Type B pancreatic cell (in vitro differentiated cells): ENCODE data around the gene FAM180A. TPM values are rescaled to one million over a fixed set of nuclear protein-coding genes. Genes with fewer than 3 reads are reported as not detected.

ENCODE experiments used
- DNase-seq: peaks from one replicate; pipeline ENCODE4 v3.0.0; 2021; ENCODE audit warnings: mixed read lengths; ENCODE audit not compliant: unreplicated experiment; ENCODE audit errors: extremely low spot score
- H3K27ac Mint-ChIP-seq: 2 replicates; pipeline ENCODE4 v1.8.0; 2021; ENCODE audit warnings: mild to moderate bottlenecking, mixed read lengths
- H3K27me3 Mint-ChIP-seq: 2 replicates; pipeline ENCODE4 v1.8.0; 2021; ENCODE audit warnings: mixed read lengths
- H3K36me3 Mint-ChIP-seq: 2 replicates; pipeline ENCODE4 v1.8.0; 2021; ENCODE audit warnings: mixed read lengths
- H3K4me1 Mint-ChIP-seq: one replicate; pipeline ENCODE4 v1.8.0; 2021; ENCODE audit warnings: mixed read lengths; ENCODE audit not compliant: unreplicated experiment
- H3K4me3 Mint-ChIP-seq: 2 replicates; pipeline ENCODE4 v1.8.0; 2021; ENCODE audit warnings: mild to moderate bottlenecking, mixed read lengths
- H3K9me3 Mint-ChIP-seq: 2 replicates; pipeline ENCODE4 v1.8.0; 2021; ENCODE audit warnings: mixed read lengths
- CTCF ChIP-seq: fragments of 200-600 bp; sonication (generic); conservative IDR thresholded peaks from 2 replicates; pipeline ENCODE4 v1.5.0; 2021; ENCODE audit warnings: antibody characterized with exemption, mild to moderate bottlenecking
- total RNA-seq: library from RNA; stranded (reverse); gene quantifications from 2 replicates; pipeline ENCODE4 v1.2.1, GENCODE V29; 2021; ENCODE audit warnings: low replicate concordance

FAM180A gene
- total RNA-seq, 1 donor from 2014 or later: not detected

- no peak for DNase-seq
- Mint-ChIP-seq H3K4me1 (peaks cover 12% of the 10 kb centered on the region), H3K4me3 (no peak overlapping the region), H3K9me3 (peaks cover 4% of the 10 kb centered on the region), H3K36me3 (peaks cover 7% of the 10 kb centered on the region), H3K27me3 (no peaks in the 10 kb centered on the region), H3K27ac (no peak overlapping the region)
- no peak for TF ChIP-seq CTCF
These were observed 39.1 kb downstream of the FAM180A start for GRCh38 chr7:135709508-135709907.

GRCh38 chr7:135708041-135708440 is 40.6 kb downstream of the FAM180A start:
- TF ChIP-seq CTCF: no peak
- H3K27me3 Mint-ChIP-seq: no peaks in the 10 kb centered on the region
- H3K36me3 Mint-ChIP-seq: peaks cover 8% of the 10 kb centered on the region
- H3K9me3 Mint-ChIP-seq: peaks cover 4% of the 10 kb centered on the region
- H3K27ac Mint-ChIP-seq: peak overlapping the region; percentile 93
- peaks cover 15% of the 10 kb centered on the region for H3K4me1 Mint-ChIP-seq
- H3K4me3 Mint-ChIP-seq: no peak overlapping the region
- no peak for DNase-seq

DNA sequence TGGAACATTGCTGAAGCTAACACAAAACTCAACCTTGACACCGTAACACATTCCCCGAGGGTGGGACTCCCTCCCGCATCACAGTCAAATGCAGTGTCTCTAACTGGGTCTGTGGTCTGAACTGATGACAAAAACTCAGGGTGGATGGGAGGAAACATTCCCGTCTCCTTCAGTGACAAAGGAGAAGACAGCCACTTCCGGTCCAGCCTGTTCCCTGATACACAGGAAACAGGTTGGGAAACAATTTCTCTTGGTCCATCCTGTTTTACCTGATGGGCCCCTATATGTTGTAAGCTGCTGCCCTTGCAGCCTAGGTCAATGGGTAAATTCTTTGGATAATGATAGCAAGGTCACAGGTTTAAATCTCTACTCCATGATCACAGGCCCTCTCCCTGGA is 41.0 kb downstream of the FAM180A start:
- H3K27me3 Mint-ChIP-seq: no peaks in the 10 kb centered on the region
- no peak overlapping the region for H3K4me3 Mint-ChIP-seq
- H3K9me3 Mint-ChIP-seq: peaks cover 4% of the 10 kb centered on the region
- no peak for TF ChIP-seq CTCF
- no peak for DNase-seq
- peaks cover 11% of the 10 kb centered on the region for H3K4me1 Mint-ChIP-seq
- H3K27ac Mint-ChIP-seq: peak overlapping the region; percentile 93
- H3K36me3 Mint-ChIP-seq: peaks cover 8% of the 10 kb centered on the region

- Mint-ChIP-seq H3K4me1 (peaks cover 10% of the 10 kb centered on the region), H3K27me3 (no peaks in the 10 kb centered on the region), H3K4me3 (peak overlapping the region; percentile 15), H3K9me3 (peaks cover 4% of the 10 kb centered on the region), H3K36me3 (peaks cover 8% of the 10 kb centered on the region), H3K27ac (peak overlapping the region; percentile 93)
- no peak for TF ChIP-seq CTCF
- no peak for DNase-seq
These were observed 41.6 kb downstream of the FAM180A start for GRCh38 chr7:135706858-135707569.

DNA sequence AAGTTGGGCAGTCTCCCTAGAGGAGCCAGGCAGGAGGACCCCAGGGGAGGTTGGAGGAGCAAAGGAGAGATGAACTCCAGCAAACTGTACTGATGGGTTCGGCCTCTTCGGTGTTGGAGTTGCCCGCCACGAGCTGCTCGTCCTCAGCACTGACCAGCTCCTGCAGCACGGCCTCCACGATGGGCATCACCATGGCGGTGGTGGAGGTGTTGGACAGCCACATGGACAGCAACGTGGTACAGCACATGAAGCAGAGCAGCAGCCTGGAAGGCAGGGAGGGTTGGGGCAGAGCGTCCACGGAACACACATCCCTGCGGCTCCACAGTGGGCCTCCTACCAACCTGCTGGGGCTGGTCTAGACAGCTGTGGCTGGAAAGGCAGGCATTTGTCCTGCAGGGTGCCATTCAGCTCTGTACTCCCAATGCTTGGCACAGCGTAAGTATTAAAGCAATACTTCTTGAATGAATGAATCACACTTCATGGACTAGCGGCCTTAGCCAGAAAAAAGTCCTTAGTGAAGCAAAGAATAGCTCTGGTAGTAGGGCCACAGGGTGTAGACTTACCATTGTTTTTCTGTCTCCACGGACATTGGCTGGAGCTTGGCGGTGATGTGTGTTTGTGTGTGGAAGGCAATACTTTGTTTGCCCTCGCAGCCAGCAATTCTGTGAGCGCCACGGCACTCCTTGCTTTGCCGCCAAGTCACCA is 42.4 kb downstream of the FAM180A start:
- Mint-ChIP-seq H3K36me3 (peaks cover 8% of the 10 kb centered on the region), H3K9me3 (peaks cover 4% of the 10 kb centered on the region), H3K4me1 (peaks cover 10% of the 10 kb centered on the region), H3K27ac (peak overlapping the region; percentile 93), H3K27me3 (no peaks in the 10 kb centered on the region), H3K4me3 (no peak overlapping the region)
- DNase-seq: no peak
- no peak for TF ChIP-seq CTCF
